BLaER1 (cell line): ENCODE measurements around the gene WNT3A.

Source experiments
- H3K27ac ChIP-seq: shearing (Covaris generic); formaldehyde crosslinking; 2 replicates; pipeline ENCODE4 v1.8.1; 2022
- H3K27me3 ChIP-seq: shearing (Covaris generic); formaldehyde crosslinking; 2 replicates; pipeline ENCODE4 v1.8.1; 2022
- H3K36me3 ChIP-seq: shearing (Covaris generic); formaldehyde crosslinking; 2 replicates; pipeline ENCODE4 v1.8.1; 2022
- H3K4me1 ChIP-seq: shearing (Covaris generic); formaldehyde crosslinking; 2 replicates; pipeline ENCODE4 v1.8.1; 2022
- H3K4me2 ChIP-seq: shearing (Covaris generic); formaldehyde crosslinking; 2 replicates; pipeline ENCODE4 v1.8.1; 2022
- H3K4me3 ChIP-seq: shearing (Covaris generic); formaldehyde crosslinking; 2 replicates; pipeline ENCODE4 v1.8.1; 2022
- H3K9ac ChIP-seq: shearing (Covaris generic); formaldehyde crosslinking; 2 replicates; pipeline ENCODE4 v1.8.1; 2022
- H3K9me3 ChIP-seq: shearing (Covaris generic); formaldehyde crosslinking; 2 replicates; pipeline ENCODE4 v1.8.1; 2022
- H4K20me1 ChIP-seq: shearing (Covaris generic); formaldehyde crosslinking; 2 replicates; pipeline ENCODE4 v1.8.1; 2022
- Cebpa-rat ChIP-seq: shearing (Covaris generic); IDR thresholded peaks from 2 replicates; pipeline ENCODE4 v1.8.1; 2022

Gene WNT3A

DNA sequence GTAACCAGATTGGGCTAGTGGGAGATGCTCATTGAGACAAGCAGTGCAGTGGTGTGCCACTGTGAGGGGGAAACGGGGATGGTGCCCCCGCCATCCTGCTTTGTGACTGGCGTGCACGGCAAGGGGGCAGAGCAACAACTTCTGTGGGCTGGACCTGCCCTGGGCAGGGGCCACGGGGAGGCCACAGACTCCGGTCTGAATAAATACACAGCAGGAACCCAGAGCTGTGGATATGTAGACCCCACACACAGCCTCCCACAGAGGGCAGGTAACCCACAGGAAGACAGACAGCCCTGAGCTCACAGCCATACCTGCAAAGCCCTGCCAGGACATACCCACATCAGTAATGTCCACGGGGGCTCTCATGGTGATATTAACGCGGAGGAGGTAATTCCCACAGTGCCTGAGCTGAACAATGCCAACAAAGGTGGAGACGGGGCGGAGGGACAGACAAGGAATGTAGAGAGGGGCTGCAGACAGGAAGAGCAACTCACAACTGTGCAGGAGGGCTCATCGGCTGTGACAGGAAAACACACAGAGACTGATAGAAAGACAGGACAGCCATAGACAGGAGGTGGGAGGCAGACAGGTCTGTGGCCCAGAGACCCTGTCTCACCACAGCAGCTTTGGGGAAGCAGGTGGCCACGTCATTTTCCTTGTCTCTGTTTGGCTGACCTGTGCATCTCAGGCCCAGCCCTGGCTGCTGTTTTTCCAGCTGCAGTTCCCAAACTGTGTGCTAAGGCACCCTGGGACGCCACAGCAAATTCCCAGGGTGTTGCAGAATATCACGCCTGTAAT is 4.9 kb upstream of the WNT3A start:
- Histone ChIP-seq H3K4me2 (no peak overlapping the region), H3K4me1 (peaks cover 11% of the 10 kb centered on the region; the same call in 1 of the 2 replicates), H3K27me3 (peaks cover 40% of the 10 kb centered on the region)

DNA sequence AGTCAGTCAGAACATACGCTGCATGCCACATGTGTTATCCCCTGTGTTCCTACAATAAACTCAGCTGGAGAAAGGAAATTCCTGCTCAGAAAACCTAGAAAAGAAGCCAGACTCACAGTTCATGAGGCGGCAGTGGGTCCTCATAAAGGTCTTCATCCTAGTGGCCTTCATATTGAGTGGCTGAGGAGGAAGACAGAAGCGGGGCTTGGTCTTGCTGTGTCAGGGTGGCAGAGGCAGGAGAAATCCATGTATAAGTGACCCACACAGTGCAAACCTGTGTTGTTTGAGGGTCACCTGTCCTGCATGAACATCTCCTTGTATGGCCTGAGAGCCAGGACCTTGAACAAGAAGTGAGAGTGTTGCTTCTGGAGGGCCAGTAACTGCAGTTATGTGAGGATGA is 4.0 kb upstream of the WNT3A start:
- no peak overlapping the region for H3K27ac ChIP-seq
- H3K4me1 ChIP-seq = peaks cover 11% of the 10 kb centered on the region; the same call in 1 of the 2 replicates
- no peaks in the 10 kb centered on the region for H3K36me3 ChIP-seq
- H3K27me3 ChIP-seq = peaks cover 49% of the 10 kb centered on the region
- peaks cover 22% of the 10 kb centered on the region; the same call in 1 of the 2 replicates for H4K20me1 ChIP-seq
- no peak overlapping the region for H3K9ac ChIP-seq
- peaks cover 24% of the 10 kb centered on the region for H3K9me3 ChIP-seq
- no peak overlapping the region for H3K4me3 ChIP-seq
- TF ChIP-seq Cebpa-rat = no peak
- no peak overlapping the region for H3K4me2 ChIP-seq

More for the DNA sequence above, 4.9 kb upstream of the WNT3A start:
- peaks cover 24% of the 10 kb centered on the region for H3K9me3 ChIP-seq
- H3K4me3 ChIP-seq = no peak overlapping the region
- peaks cover 20% of the 10 kb centered on the region; the same call in 1 of the 2 replicates for H4K20me1 ChIP-seq
- H3K27ac ChIP-seq = no peak overlapping the region
- H3K9ac ChIP-seq = no peak overlapping the region
- TF ChIP-seq Cebpa-rat = no peak
- no peaks in the 10 kb centered on the region for H3K36me3 ChIP-seq

DNA sequence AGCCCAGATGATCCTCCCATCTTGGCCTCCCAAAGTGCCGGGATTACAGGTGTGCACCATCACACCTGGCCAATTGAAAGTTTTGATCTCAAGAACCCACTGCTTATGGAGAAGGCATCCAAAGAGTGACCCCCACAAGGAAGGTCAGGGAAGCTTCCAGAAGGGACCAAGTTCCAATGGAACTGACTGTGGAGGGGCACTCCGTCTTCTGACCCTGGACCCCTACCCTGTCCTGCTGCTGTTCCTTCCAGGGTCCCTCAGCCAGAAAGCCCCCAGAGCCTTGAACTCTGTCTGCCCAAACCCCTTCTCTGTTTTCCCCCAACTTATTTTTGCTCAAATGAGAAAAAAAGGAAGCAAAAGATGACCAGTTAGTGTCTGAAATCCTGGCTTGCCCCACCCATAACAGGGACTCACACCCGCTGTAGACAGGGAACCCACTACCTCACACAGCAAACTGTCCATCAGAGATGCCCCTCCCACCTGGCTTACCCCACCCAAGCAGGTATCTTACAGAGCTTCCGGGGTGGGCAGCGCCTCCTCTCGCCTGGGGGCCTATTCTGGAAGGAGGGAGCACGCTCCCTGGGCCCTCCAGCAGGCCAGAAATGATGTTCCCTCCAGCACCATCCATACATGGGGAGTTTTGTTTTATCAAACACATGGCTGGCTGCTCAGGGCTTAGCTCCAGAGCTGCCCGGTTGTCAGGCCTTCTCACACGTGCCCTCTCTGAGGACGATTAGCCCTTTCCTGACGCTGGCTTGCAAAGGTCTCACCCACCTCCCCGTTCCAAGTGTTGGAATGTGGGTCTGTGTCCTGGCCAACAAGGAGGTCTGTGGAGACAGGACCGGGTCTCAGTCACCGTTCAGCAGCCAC is 3.1 kb upstream of the WNT3A start:
- peaks cover 30% of the 10 kb centered on the region; the same call in 1 of the 2 replicates for H4K20me1 ChIP-seq
- H3K36me3 ChIP-seq = no peaks in the 10 kb centered on the region
- no peak overlapping the region for H3K27ac ChIP-seq
- peaks cover 58% of the 10 kb centered on the region for H3K27me3 ChIP-seq
- H3K4me1 ChIP-seq = peaks cover 19% of the 10 kb centered on the region
- H3K9me3 ChIP-seq = peaks cover 23% of the 10 kb centered on the region
- H3K9ac ChIP-seq = no peak overlapping the region
- no peak overlapping the region for H3K4me2 ChIP-seq
- no peak overlapping the region for H3K4me3 ChIP-seq
- TF ChIP-seq Cebpa-rat = no peak

DNA sequence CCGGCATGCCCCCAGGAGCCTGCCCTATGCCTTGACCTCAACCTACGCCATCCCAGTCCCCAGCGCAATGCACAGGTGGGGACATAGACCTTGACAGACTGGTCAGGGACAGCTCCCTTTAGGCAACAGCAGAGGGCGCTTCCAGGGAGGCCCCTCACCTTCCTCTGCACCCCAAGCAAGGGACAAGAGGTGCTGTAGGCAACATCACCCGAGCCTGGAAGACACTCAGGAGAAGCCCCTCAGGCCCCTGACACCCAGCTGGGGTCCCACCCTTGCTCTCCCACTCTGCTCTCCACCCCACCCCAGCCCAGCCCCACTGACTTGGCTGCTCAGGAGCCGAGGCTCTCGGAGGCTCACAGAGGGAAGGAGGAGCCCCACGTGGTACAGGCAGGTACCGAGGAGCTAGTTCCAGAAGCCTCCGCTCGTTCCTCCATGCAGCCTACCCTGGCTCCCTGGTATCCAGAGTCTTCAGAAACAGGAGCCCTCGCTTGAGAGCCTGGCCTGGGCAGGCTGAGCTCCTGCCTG is 2.4 kb upstream of the WNT3A start:
- Histone ChIP-seq H3K4me1 (peaks cover 26% of the 10 kb centered on the region), H3K27ac (no peak overlapping the region), H3K4me2 (no peak overlapping the region), H3K4me3 (no peak overlapping the region), H3K27me3 (peaks cover 65% of the 10 kb centered on the region), H4K20me1 (peaks cover 35% of the 10 kb centered on the region; the same call in 1 of the 2 replicates), H3K36me3 (no peaks in the 10 kb centered on the region), H3K9me3 (peaks cover 22% of the 10 kb centered on the region), H3K9ac (no peak overlapping the region)
- no peak for TF ChIP-seq Cebpa-rat

DNA sequence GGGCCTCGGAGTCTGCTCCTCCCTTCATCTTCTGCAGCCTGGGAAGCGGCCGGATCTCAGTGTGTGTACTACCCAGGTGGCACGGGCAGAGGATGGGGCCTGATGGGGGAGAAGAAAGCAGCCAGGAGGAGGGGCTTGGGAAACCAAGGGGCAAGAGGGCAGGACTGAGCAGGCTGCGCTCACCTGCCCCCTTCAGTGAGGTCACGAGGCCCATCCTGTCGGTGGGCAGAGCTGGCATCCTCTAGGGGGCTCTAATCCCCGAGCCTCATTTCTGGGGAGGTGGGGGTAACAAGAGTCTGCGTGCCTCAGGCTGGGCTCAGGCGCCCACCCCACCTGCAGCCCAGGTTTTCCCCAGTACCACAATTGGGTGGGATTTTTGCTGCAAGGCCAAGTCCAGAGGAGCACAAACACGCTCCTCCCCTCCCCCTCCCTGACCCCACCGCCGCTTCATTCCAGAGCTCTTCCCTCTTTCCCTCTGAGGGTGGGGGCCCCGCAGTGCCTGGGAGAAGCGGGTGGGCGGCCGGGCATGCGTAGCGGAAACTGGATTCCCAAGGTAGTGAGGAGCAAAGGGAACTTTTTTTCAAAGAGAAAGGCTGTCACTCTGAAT is 1.8 kb upstream of the WNT3A start:
- Histone ChIP-seq H3K27me3 (peaks cover 65% of the 10 kb centered on the region), H3K4me2 (no peak overlapping the region), H3K27ac (no peak overlapping the region)

DNA sequence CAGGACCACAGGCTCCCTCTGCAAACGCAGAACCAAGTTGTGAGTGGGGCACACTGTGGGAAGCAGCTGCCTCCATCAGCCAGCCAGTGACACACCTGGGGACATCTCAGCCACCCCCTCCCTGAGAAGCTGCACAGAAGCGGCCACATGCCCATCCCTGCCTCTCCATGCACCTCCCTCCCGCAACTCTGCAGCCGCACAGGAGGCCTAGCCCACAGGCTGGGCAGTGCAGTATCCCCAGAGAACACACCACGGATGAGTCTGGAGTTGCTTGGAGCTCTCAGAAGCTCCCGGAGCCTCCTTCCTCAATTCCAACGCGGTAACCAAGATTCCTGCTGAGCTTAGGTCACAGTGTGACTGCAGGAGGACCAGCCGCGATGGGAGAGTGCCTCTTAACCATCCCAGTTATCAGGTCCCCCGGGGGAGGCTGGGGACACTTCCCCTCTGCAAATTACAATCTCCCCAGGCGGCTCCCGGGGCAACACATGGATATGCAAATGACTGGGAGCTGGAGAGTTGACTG is 1.2 kb upstream of the WNT3A start:
- Histone ChIP-seq H3K4me3 (no peak overlapping the region), H3K9me3 (peaks cover 22% of the 10 kb centered on the region), H3K4me1 (peaks cover 38% of the 10 kb centered on the region), H3K36me3 (no peaks in the 10 kb centered on the region), H3K9ac (no peak overlapping the region), H4K20me1 (peaks cover 44% of the 10 kb centered on the region), H3K27me3 (peaks cover 65% of the 10 kb centered on the region), H3K4me2 (no peak overlapping the region), H3K27ac (no peak overlapping the region)
- TF ChIP-seq Cebpa-rat = no peak

More for the DNA sequence above, 1.8 kb upstream of the WNT3A start:
- Histone ChIP-seq H3K36me3 (no peaks in the 10 kb centered on the region), H4K20me1 (peaks cover 40% of the 10 kb centered on the region), H3K9ac (no peak overlapping the region), H3K4me3 (no peak overlapping the region), H3K4me1 (peaks cover 32% of the 10 kb centered on the region), H3K9me3 (peaks cover 22% of the 10 kb centered on the region)
- TF ChIP-seq Cebpa-rat = no peak

DNA sequence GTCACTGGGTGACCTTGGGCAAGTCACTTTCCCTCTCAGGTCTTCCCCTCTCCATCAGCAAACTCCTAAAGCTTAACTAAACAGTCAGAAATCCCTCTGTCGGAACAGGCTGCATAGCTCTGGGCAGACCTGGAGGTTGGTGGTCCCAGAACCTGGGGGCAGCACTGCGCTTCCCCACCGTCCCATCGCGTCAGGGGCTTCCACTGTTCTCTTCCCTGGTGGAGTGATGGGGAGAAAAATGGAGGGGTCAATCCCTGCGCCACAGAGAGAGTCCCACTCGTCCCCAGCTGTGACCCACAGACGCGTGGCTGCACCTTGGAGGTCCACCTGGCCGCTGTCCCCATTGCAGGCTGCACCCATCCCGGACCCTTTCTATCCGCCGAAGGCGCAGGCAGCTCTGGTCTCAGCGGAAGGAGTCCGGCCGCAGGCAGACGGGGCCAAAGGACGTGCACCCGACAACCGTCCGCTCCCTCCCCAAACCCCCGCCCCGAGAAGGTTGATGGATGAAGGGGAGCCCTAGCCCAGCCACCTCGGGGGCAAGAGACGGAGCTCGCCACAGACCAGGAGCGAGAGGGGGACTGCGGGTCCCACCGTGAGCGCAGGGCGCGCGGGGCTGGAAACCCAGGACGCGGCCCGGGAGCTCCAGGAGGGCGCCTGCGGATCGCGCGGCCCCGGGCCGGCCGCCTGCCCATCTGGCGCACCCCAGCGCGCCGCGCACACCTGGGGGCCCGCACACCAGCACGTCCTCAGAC is 588 bp upstream of the WNT3A start:
- no peak overlapping the region for H3K4me3 ChIP-seq

DNA sequence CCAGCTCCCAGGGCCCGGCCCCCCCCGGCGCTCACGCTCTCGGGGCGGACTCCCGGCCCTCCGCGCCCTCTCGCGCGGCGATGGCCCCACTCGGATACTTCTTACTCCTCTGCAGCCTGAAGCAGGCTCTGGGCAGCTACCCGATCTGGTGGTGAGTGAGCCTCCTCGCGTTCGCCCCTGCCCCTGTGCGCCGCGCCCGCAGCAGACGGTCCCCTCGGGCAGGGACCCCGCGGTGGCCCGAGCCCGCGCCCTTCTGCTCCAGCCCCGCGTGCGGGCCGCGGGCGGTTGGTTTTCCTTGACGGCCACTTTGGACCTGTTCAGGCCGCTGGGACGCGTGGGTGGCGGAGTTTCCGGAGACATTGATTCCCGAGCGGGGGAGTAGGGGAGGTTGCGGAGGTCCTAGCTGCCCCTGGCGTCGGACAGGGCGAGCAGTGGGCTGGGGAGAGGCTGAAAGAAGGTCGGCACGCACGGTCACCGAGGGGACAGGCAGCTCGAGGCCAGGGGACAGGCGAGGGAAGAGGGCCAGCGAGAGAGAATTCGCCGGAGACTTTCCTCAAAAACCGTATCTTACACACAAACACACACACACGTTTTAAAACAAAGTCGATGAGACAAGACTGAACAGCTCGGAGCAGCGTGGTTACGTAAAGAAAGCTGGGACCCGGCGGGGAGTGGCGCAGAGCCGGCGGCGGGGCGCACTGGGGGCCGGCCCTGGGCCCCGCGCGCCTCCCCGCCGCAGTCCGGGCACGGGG is 427 bp downstream of the WNT3A start:
- H3K4me3 ChIP-seq = no peak overlapping the region
- no peaks in the 10 kb centered on the region for H3K36me3 ChIP-seq
- H3K9me3 ChIP-seq = peaks cover 22% of the 10 kb centered on the region
- peaks cover 44% of the 10 kb centered on the region for H4K20me1 ChIP-seq
- no peak overlapping the region for H3K27ac ChIP-seq
- no peak overlapping the region for H3K9ac ChIP-seq
- peaks cover 48% of the 10 kb centered on the region for H3K4me1 ChIP-seq
- TF ChIP-seq Cebpa-rat = no peak
- peaks cover 65% of the 10 kb centered on the region for H3K27me3 ChIP-seq
- no peak overlapping the region for H3K4me2 ChIP-seq

More for the DNA sequence above, 588 bp upstream of the WNT3A start:
- Histone ChIP-seq H3K27ac (no peak overlapping the region), H3K4me1 (peaks cover 44% of the 10 kb centered on the region), H3K36me3 (no peaks in the 10 kb centered on the region), H3K27me3 (peaks cover 65% of the 10 kb centered on the region), H4K20me1 (peaks cover 44% of the 10 kb centered on the region), H3K4me2 (no peak overlapping the region), H3K9me3 (peaks cover 22% of the 10 kb centered on the region), H3K9ac (no peak overlapping the region)
- no peak for TF ChIP-seq Cebpa-rat
